ENCODE data around the gene MCTP2.

GRCh38 chr15:94503293-94503692 is 271.9 kb downstream of the MCTP2 start:
- TF ChIP-seq CTCF (IDR thresholded peaks at IDR 0.05), result no peak
- TF ChIP-seq POLR2A (IDR thresholded peaks at IDR 0.05), result no peak
